GOT3 (cell line): ENCODE data around the gene PFN1.
A peak's percentile ranks its signal among the peaks of the same experiment; 100 is the strongest.

ENCODE experiments used
- DNase-seq: peaks from one replicate; lab custom pipeline; 2025; ENCODE audit warnings: mixed read lengths; lab: John Stamatoyannopoulos, UW

PFN1 gene

DNA sequence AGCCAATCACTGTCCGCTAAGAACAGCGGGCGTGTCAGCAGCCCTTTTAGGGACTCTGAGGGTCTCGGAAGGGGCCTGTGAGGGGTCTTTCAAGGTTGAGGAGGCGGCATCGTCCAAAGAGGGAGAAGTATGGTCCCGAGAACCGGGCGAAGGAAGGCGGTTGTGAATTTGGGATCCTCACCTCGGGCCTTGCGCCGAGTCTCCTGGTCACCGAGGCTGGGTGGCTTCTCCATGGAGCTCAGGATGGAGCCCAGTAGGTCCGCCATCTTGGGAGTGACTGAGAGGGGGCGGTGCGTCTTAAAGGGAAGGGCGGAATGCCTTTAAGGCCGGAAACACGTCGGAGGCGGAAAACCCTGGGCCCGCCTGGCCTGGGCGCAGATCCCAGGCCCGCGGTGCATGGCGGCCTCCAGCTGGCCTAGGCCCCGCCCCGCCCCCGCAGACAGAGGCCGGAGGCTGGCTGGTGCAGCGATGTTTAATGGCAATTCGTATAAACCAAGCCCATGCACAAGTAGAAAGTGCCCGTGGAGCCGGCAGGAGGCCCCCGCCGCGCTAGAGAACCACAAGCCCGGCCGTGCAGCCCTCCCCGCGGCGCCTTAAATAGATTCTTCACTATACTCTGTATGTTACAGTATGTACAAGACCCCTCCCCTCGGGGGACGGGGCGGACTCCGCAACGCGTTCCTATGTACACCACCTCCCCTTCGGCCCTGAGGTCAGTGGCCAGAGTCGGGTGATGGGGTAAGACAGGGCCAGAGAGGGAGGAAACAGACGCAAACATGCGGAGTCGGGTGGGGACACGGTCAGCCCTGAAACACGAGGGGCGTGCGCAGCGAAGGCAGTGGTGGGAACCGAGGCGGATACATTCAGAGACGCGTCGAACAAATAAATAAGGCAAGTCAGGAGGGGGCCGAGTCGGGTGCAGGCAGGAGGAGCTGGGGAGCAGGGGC is 19.5 kb upstream of the PFN1 start, which contains the start of gene SPAG7:
Gene SPAG7, minus strand, starts transcription at position 279 of the 947 bp plus-strand sequence. Its CDS starts 13 bp downstream, at position 266.
- peak; percentile 88 for DNase-seq

DNA sequence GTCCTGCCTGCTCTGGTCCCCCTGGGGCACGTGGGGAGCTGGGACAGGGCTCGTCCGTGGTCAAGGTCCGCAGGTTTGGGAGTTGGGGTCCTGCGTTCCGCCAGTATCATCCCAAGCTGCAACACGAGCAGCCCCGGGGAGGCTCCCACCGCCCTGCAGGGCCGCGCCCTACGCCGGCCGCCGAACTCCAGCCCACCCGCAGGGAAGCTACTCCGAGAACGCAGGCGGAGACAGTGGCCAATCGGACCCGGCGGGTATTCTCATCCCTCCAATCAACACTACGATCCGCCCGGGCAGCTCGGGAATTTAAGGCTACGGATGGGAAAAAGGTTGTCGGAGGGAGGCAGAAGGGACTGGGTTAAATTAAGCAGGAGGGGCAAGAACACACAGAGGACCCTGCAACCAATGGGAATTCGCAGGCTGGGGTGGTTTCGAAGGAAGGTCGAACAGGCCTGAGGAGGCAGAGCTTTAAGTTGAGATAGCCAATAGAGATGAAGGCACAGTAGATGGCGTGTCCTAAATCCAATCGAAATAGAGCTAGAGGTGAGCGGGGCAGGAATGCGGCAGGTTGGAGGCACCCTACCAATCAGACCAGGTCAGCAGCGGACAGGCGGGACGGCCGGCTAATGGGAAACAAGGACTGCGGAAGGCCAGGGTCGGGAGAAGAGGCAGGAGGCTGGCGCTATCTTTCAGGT is 18.7 kb upstream of the PFN1 start:
- peak; percentile 91 for DNase-seq

DNA sequence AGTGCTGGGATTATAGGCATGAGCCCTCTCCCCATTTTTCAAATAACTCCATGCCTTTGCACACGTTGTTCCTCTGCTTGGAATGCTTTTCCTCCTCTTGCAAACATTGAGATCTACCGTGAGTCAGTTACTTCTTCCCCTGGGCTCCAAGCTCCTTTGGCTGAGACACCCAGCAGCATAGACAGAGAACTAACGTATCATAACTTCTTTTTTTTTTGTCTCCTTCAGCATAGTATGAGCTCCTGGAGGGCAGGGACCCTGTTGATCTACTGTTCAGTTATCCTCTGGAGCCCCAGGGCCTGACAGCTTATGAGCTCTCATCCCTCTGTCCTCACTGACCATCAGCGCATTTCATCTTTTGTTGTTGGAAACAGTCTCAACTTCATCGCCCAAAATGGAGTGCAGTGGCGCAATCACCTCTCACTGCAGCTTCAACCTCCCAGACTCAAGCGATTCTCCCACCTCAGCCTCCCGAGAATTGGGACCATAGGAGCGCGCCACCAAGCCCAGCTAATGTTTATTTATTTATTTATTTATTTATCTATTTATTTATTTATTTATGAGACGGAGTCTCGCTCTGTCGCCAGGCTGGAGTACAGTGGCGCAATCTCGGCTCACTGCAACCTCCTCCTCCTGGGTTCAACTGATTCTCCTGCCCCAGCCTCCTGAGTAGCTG is 17.1 kb upstream of the PFN1 start:
- DNase-seq = no peak

DNA sequence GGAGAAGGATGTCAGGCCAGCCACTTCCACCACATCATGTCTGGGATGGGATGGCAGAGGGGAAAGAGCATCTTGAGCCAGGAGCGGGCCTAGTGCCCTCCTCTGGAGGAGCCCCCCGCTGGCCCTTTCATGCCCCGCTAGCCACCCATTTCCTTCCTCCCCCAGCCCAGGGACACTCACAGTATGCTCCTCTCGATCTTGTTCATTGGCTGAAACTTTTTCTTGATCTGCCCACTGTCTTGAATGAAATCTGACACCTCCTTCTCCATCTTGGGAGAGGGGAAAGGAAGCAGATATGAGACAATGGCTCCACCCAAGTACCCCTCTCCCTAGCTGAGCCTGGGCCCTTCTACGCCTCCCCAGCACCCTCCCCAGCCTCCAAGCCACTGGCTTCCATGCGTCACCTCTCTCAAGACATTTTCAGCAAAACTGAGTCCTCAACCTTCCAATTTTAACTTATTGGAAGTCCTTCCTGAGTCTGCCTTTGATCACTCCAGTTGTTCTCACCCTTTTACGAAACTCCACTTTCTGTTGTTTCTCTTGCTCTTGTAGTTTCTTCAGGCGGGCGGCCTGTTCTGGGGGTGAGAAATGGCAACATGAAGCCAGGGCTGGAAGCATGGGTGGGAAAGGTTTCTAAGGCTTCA is 12.1 kb upstream of the PFN1 start:
- DNase-seq = no peak

DNA sequence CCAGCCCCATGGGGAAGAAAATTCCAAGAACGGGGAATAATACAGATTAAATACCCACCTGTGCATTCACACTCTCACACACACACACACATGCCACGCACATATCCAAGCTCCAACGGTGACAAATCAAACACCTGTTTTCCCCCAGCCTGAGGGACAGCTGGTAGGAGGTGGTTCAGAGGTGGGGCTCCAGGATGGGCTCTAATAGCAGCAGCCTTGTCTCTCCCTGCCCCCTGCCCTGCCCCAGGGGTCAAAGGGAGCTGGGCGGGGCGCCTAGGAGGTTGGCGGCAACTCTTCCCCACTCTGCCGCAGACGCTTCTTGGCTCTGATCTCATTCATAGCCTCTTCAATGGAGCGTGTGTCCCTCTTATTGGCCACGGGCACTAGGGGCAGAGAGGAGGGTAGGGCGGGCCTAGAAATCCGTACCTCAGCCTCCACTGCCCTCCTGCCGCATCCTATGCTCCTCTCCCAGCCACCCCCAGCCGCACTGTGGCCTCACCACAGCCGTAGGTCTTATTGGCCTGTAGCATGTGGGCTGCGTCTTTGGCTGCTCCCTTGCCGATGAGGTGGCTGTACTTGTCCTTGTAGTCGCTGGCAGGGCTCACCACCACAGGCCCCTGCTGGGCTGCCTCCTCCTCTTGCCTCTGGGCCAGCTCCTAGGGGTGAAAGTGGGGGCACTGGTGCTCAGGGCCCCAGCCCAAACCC is 11.1 kb upstream of the PFN1 start:
- DNase-seq = no peak

DNA sequence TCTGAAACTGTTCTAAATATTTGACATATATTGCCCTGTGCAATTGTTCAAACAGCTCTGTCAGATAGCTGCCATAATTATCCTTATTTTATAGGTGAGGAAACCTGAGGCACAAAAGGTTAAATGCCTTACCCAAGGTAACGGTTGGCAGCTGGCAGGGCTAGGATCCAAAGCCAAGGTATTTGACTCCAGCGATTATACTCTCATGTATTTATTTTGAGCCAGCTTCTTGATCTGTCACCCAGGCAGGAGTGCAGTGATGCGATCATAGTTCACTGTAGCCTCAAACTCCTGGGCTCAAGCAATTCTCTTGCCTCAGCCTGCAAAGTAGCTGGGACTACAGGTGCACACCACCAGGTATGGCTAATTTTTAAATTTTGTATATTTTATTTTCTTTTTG is 9.8 kb upstream of the PFN1 start:
- DNase-seq = no peak

DNA sequence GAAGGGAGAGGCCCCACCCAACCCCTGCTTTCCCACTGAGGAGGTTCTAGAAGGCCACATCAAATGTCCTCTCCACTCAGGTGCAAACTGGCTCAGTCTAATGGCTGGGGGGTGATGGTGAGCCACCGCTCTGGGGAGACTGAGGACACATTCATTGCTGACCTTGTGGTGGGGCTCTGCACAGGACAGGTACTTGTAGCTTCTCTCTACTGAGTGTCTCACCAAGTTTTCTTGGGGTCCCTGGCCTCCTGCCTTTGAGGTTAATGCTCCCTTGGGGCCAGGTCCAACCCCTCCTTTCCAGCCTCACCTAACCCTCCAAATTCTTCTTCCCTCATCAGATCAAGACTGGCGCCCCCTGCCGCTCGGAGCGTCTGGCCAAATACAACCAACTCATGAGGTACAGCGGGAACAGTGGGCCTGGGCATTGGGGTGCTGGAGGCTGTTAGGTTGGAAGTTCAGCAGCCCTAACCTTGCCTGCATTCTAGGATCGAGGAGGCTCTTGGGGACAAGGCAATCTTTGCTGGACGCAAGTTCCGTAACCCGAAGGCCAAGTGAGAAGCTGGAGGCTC is 8.2 kb upstream of the PFN1 start:
- DNase-seq = no peak

DNA sequence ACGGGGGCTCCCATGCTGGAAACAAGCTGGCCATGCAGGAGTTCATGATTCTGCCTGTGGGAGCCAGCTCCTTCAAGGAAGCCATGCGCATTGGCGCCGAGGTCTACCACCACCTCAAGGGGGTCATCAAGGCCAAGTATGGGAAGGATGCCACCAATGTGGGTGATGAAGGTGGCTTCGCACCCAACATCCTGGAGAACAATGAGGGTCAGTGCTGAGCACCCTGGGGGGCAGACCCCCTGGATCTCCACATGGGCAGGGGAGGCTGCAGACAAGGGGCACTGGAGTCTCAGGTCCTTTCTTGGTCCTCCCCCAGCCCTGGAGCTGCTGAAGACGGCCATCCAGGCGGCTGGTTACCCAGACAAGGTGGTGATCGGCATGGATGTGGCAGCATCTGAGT is 6.8 kb upstream of the PFN1 start:
- no peak for DNase-seq

DNA sequence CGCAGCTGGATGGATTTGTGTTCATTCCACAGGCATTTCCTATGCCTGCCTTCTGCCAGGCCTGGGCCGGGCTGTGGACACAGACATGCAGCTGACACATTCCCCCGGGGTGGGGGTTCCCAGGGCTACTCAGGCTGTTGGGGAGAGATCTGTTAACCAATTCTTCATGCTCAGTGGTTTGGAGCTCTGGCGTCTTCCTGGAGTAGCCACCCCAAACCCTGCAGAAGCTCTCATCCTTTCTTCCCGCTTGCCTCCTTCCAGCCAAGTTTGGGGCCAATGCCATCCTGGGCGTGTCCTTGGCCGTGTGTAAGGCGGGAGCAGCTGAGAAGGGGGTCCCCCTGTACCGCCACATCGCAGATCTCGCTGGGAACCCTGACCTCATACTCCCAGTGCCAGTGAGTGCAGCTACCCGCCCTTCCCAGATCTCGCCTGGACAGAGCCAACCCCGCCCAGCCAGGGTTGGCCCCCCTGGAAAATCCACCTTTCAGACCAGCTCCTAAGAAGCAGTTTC is 5.2 kb upstream of the PFN1 start:
- no peak for DNase-seq

DNA sequence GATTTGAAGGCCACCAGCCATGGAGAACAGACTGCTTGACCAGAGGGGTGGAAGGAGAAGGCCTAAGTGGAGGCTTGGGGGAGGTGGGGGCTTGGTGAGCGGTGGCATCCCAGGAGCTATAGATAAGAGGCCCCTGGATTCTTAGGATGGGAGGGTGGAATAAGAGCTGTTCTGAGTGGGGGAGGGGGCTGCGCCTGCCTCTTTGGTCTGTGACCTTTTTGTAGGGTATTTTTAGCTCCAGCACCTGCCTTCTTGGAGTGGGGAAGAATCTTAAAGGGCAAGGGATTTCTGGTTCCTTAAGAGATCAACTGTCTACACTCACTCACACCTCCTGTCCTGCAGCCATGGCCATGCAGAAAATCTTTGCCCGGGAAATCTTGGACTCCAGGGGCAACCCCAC is 3.2 kb upstream of the PFN1 start:
- no peak for DNase-seq

DNA sequence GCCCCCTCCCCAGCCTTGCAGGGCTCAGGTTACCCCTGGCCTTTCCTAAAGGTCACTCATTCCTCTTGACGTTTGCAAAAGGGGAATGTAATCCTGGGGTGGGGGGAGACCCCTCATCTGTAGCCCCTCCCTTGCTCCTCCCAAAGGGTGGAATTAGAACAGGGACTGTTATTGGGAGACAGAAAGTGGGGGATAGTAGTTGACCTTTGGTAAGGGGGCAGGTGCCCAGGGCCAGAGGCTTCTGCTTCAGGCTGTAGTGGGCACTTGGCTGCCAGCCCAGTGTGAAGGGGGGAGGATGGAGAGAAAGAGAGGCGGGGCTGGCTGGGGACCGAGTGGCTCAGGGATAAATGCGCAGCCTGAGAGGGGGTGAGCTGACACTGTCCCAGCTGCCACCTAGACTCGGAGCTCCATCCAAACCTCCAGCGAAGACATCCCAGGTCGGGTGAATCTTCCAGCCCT is 2.4 kb upstream of the PFN1 start, which contains the start of gene ENO3:
Gene ENO3, plus strand, starts transcription at position 374 of the 459 bp plus-strand sequence. CDS start 711 bp downstream, outside the sequence.
- no peak for DNase-seq

DNA sequence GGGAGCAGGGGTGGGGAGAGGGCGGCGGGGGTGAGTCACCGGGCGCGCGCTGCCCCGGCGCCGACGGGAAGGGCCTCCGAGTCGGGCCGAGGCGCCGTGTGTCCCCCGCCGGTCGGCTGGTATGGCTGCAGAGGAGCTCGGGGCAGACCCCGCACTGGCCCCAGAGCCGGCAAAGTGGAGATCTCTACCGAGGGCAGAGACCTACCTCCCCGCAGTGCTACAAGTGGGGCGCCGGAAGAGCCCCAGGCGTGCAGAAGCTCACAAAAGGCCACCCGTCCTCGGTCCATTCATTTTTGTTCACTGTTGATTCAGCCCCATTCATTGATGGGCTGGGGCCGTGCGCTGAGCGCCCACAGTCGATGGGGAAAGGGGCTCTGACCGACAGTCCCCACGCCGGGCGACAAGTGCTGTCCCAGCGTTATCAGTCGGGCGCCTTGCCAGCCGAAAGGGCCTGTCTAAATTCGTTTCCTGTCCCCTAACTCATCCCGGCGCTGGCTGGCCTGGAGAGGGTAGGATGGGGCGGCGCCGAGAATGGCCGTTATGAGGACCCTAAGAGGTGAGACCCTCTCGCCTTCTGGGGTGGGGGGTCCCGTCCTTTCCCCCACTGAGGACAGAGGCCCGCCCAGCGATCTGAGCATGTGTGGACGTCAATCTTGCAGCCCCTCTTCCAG is 1.9 kb upstream of the PFN1 start:
- no peak for DNase-seq

DNA sequence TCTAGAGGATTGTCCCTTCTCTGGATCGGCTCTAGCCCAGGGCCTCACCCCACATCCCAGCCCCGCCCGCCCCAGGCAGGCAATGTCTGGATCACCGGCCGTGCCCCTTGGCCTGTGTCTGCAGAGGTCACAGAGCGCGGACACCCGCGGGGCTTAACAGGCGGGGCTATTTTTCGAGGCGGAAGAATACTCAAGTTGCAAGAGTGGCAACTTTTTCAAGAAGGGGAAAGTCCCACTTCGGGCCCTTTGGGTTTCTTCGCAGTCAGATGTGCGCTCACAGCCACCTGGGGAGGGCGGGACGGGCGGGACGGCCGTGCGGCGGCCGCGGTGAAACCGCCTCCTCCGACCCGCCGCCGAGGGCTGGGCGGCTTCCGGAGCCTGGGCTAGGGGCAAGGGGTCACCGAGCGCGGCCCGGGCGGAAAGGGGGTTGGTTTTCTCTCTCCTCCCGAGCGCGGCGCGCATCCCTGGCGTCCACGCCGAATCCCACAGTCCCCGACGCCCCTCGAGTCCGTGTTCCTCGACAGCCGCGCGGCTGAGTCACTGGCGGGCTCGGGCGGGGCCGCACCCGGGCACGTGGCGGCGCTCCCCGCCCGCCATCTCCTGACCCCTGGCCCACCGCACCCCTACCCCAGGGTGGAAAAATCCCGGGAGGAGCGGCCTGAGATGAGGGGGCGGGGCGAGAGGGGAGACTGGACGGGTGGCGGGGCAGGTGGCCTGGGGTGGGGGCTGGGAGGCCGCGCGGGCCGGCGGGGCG is 1.2 kb upstream of the PFN1 start:
- peak; percentile 52 for DNase-seq

DNA sequence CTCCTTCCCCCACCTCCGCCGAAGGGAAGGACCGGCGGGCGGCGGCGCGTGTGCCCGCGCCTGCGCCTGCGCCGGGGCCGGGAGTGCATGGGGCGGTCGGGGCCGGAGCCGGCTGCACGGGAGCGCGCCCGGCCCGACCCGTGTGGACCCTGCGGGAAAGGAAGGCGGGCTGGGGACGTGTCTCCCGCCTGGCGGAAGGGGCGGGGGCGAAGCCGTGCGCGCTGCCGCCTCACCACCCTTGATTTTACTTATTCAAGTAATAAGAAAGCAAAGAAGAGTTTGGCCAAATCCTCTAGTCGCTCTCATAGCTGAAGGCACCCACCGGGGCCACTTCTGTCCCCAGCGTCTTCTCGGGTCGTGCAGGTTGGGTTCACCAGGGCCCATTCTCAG is 596 bp upstream of the PFN1 start:
- DNase-seq = peak; percentile 81

DNA sequence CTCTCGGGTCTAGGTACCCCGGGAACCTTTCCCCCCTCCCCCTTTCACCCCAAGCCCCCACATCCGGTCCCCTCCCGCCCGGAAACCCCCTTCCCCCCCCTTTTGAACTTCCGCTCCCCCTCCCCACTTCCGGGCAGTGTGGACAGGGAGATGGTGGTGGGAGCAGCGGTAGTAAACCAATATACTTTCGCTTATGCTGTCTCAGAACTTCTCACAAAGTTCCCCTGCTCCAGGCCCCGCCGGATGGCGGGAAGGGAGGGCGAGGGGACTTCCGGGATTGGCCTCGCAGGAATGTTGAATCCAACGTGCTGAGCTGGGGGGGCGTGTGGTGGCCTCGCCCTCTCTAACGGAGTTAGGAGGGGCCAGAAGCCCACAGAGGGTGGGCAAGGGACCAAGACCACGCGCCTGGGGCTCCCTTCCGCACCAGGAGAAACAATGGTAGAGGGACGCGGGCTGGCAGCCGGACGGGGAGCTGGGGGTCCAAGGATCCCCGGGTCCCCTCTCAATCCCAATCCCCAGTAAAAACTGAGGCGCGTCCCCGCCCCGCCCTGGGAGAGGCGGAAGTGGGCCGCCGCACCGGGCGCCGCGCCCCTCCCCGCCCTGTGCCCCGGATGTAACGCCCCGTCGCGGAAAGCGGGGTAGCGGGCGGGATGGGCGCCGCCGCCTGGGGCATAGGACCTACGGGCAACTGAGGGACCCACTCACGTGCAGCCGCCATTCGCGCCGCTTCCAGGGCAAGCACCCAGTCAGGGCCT is 742 bp downstream of the PFN1 start:
- no peak for DNase-seq

DNA sequence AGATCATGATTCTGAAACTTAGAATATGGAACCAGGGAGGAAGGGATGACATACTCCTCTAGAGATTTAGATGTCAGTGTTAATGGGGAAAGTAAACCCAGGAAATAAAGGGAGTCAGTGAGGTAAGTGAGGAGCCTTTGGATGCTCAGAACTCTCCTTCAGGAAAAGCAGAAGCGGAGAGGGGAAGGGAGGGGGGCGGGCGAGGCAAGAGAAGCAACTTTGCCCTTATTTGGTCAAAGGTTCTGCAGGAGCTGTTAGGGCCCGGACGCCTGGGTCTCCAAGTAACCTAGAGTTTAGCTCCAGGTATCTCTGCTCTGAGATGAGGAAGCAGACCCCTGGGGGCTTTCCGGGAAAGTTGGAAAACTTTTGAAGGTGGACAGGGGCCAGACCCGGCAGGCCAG is 1.3 kb downstream of the PFN1 start:
- no peak for DNase-seq

DNA sequence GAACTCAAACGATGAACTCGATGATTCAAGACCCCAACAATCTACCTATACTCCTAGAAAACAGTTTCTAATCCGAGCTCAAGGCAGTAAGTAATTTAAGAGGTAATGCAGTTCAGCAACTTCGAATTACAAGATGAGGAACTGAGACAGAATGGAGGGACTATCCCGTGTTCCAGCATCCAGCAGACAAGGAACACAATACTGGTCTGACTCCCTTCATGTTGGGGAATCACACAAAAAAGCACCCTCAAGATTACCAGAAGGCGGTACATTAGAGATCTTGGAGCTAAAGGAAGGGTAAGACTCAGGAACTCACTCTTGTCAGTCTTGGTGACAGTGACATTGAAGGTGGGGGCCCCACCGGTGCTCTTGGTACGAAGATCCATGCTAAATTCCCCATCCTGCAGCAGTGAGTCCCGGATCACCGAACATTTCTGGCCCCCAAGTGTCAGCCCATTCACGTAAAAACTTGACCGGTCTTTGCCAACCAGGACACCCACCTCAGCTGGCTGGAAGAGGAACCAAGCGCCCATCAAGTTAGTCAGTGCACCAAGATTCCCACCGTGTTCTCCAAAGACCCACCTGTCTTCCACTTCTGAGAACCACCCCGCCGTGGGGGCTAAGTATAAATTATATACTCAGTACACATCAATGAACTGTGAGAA is 1.9 kb downstream of the PFN1 start:
- DNase-seq = no peak

DNA sequence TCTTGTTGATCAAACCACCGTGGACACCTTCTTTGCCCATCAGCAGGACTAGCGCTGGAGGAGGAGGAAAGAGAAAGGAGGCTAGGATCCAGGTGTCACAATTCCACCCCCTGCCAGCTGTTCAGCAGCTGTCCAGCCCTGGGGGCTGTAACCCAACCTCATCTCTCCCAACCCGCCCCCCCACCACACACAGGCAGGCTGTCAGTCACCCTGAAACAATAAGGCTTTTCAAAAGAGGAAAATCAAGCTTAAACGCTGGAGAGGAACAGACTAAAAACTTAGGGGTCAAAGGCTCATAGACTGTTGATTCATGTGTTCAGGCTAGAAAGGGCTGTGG is 2.4 kb downstream of the PFN1 start:
- no peak for DNase-seq
